Measurements from ENCODE around the gene CLCNKA. TPM values are rescaled to one million over a fixed set of nuclear protein-coding genes. Genes with fewer than 3 reads are reported as not detected.
A peak's percentile ranks its signal among the peaks of the same experiment; 100 is the strongest.
"Not testable (repeated sequence)": the region's sequence is repeated elsewhere in the genome, so short reads cannot be mapped to it uniquely, and the experiment has no call there.

The CLCNKA gene
- total RNA-seq, 1 experiment from 2014 or later: not detected

DNA sequence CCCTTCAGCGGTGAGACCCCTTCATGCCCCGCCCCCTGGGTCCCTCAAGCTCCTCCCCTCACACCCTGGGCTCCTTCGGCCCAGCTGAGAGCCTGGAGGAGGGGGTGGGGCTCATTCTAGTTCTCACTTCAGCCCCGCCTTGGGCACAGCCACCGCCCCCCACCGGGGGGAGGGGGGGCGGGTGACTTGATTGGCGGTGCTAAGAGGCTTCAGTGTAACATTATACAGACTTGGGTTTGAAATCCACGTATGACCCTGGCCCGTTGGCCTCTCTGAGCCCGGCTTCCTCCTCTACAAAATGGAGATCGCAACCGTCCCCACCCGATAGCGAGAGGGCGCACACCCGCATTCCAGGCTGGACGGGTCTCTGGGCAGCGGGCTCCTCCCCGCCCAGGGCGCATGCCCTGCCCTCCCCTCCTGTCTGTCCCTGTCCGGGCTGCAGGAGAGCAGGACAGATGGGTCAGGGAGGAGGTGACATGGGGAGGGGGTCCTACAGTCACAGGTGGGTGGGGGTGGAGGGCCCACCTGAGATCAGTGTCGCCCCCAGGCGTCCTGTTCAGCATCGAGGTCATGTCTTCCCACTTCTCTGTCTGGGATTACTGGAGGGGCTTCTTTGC lies 26.8 kb downstream of the CLCNKA start:
- ATAC-seq (peak; percentile 59), DNase-seq (no peak)
- POLR2A ChIA-PET (ENCODE audit: unreplicated experiment): no interaction called here
- TF ChIP-seq, protein P1, sequence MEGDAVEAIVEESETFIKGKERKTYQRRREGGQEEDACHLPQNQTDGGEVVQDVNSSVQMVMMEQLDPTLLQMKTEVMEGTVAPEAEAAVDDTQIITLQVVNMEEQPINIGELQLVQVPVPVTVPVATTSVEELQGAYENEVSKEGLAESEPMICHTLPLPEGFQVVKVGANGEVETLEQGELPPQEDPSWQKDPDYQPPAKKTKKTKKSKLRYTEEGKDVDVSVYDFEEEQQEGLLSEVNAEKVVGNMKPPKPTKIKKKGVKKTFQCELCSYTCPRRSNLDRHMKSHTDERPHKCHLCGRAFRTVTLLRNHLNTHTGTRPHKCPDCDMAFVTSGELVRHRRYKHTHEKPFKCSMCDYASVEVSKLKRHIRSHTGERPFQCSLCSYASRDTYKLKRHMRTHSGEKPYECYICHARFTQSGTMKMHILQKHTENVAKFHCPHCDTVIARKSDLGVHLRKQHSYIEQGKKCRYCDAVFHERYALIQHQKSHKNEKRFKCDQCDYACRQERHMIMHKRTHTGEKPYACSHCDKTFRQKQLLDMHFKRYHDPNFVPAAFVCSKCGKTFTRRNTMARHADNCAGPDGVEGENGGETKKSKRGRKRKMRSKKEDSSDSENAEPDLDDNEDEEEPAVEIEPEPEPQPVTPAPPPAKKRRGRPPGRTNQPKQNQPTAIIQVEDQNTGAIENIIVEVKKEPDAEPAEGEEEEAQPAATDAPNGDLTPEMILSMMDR (conservative IDR thresholded peaks at IDR 0.05; ENCODE audit: low read depth, low read length): 0 out of 2 replicates have a peak, but pooled peaks have one; percentile 13
- no peak for TF ChIP-seq EZH2 (IDR thresholded peaks at IDR 0.05; ENCODE audit: low read length, unreplicated experiment)
- H3K9ac ChIP-seq (ENCODE audit: low read length): no peak overlapping the region
- no peaks in the 10 kb centered on the region for H3K9me3 ChIP-seq (ENCODE audit: low read length)
- H3F3A ChIP-seq (ENCODE audit: low read length, unreplicated experiment): no peaks in the 10 kb centered on the region
- peak overlapping the region; percentile 47 for H3K4me2 ChIP-seq (ENCODE audit: low read length)
- H4K20me1 ChIP-seq (ENCODE audit: low read length): no peaks in the 10 kb centered on the region
- peak overlapping the region; percentile 31; the same call in 1 of the 2 replicates for H3K4me3 ChIP-seq (ENCODE audit: low read length)
- CTCF ChIA-PET: no interaction called here
- no peaks in the 10 kb centered on the region for H3K79me2 ChIP-seq (ENCODE audit: low read length)
- no peaks in the 10 kb centered on the region for H3K4me1 ChIP-seq (ENCODE audit: insufficient read depth, low read length)
- H3K27ac ChIP-seq (ENCODE audit: low read length): no peak overlapping the region
- H2AFZ ChIP-seq (ENCODE audit: low read length): peak overlapping the region; percentile 38; the same call in 1 of the 2 replicates
- no TSS peak for BruUV-seq (replicated peaks)
- H3K27me3 ChIP-seq (ENCODE audit: low read length): no peaks in the 10 kb centered on the region
- H3K36me3 ChIP-seq (ENCODE audit: low read depth, low read length): no peaks in the 10 kb centered on the region
- intact Hi-C loops (cut with micrococcal nuclease): no loop called here
- H3K9me2 ChIP-seq (replicated peaks; ENCODE audit: low read length): no peaks in the 10 kb centered on the region

DNA sequence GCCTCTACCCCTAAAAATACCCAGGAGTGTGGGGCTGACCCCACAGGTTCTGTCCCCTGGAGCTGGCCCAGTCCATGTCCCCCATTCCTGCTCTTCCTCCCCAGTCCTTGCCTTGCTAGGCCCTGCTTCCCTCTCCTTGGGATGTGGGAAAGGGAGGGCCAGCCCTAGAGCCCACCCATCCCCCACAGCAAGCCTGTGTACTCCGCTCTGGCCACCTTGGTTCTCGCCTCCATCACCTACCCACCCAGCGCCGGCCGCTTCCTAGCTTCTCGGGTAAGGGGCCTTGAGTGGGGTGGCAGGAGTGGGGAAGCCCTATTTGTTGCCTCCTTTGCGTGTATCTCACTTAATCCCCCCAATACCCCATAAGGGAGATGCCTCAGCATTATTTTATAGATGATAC lies 28.5 kb downstream of the CLCNKA start:
- TF ChIP-seq EZH2phosphoT487 (IDR thresholded peaks at IDR 0.05; ENCODE audit: borderline replicate concordance, low read length): no peak
- TF ChIP-seq, protein P1 (conservative IDR thresholded peaks at IDR 0.05; ENCODE audit: low read depth, low read length): no peak
- no peak overlapping the region for H3K27ac ChIP-seq (ENCODE audit: low read length)
- H3K9me3 ChIP-seq (ENCODE audit: low read length): no peaks in the 10 kb centered on the region
- intact Hi-C loops (cut with micrococcal nuclease): no loop called here
- H3K4me2 ChIP-seq (ENCODE audit: low read length): no peak overlapping the region
- no peak overlapping the region for H3K4me3 ChIP-seq (ENCODE audit: low read length)
- H3K27me3 ChIP-seq (ENCODE audit: low read length): no peaks in the 10 kb centered on the region
- no peaks in the 10 kb centered on the region for H3F3A ChIP-seq (ENCODE audit: low read length, unreplicated experiment)
- DNase-seq (no peak), ATAC-seq (no peak)
- H3K9me2 ChIP-seq (replicated peaks; ENCODE audit: low read length): no peaks in the 10 kb centered on the region
- POLR2A ChIA-PET (ENCODE audit: unreplicated experiment): no interaction called here
- no peaks in the 10 kb centered on the region for H4K20me1 ChIP-seq (ENCODE audit: low read length)
- no peak overlapping the region for H3K9ac ChIP-seq (ENCODE audit: low read length)
- no peak overlapping the region for H2AFZ ChIP-seq (ENCODE audit: low read length)
- no TSS peak for BruUV-seq (replicated peaks)
- H3K79me2 ChIP-seq (ENCODE audit: low read length): no peaks in the 10 kb centered on the region
- no peaks in the 10 kb centered on the region for H3K36me3 ChIP-seq (ENCODE audit: low read depth, low read length)
- CTCF ChIA-PET: no interaction called here
- H3K4me1 ChIP-seq (ENCODE audit: insufficient read depth, low read length): no peaks in the 10 kb centered on the region

DNA sequence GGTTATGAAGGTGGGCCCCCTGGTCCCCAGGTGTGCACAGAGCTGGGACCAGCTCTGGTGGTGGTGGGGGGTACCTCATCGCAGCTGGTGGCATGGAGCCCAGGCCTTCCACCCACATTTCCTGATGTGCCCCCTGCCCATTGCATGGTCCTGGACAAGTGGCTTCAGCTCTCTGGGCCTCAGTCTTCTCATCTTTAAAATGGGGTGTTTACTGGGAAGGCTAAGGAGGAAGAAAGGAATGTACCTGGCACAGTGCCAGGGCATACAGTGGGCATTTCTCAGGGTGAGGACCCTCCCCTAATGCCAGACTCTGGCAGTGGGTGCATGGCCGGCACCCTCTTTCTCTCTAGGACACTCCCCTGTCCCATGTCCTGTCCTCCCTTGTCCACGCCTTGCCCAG lies 29.2 kb downstream of the CLCNKA start:
- DNase-seq (no peak), ATAC-seq (no peak)
- POLR2A ChIA-PET (ENCODE audit: unreplicated experiment): no interaction called here
- H3F3A ChIP-seq (ENCODE audit: low read length, unreplicated experiment): no peaks in the 10 kb centered on the region
- H3K79me2 ChIP-seq (ENCODE audit: low read length): no peaks in the 10 kb centered on the region
- TF ChIP-seq EZH2phosphoT487 (IDR thresholded peaks at IDR 0.05; ENCODE audit: borderline replicate concordance, low read length) (no peak), EZH2 (IDR thresholded peaks at IDR 0.05; ENCODE audit: low read length, unreplicated experiment) (no peak)
- TF ChIP-seq, protein P1 (conservative IDR thresholded peaks at IDR 0.05; ENCODE audit: low read depth, low read length): no peak
- no peaks in the 10 kb centered on the region for H3K36me3 ChIP-seq (ENCODE audit: low read depth, low read length)
- no peaks in the 10 kb centered on the region for H3K9me2 ChIP-seq (replicated peaks; ENCODE audit: low read length)
- no peaks in the 10 kb centered on the region for H3K27me3 ChIP-seq (ENCODE audit: low read length)
- CTCF ChIA-PET: no interaction called here
- no peaks in the 10 kb centered on the region for H3K9me3 ChIP-seq (ENCODE audit: low read length)
- no peak overlapping the region for H3K4me2 ChIP-seq (ENCODE audit: low read length)
- no peak overlapping the region for H3K9ac ChIP-seq (ENCODE audit: low read length)
- H3K4me1 ChIP-seq (ENCODE audit: insufficient read depth, low read length): peaks cover 5% of the 10 kb centered on the region
- H3K27ac ChIP-seq (ENCODE audit: low read length): no peak overlapping the region
- H4K20me1 ChIP-seq (ENCODE audit: low read length): no peaks in the 10 kb centered on the region
- no TSS peak for BruUV-seq (replicated peaks)
- no peak overlapping the region for H2AFZ ChIP-seq (ENCODE audit: low read length)
- no peak overlapping the region for H3K4me3 ChIP-seq (ENCODE audit: low read length)
- intact Hi-C loops (cut with micrococcal nuclease): no loop called here

DNA sequence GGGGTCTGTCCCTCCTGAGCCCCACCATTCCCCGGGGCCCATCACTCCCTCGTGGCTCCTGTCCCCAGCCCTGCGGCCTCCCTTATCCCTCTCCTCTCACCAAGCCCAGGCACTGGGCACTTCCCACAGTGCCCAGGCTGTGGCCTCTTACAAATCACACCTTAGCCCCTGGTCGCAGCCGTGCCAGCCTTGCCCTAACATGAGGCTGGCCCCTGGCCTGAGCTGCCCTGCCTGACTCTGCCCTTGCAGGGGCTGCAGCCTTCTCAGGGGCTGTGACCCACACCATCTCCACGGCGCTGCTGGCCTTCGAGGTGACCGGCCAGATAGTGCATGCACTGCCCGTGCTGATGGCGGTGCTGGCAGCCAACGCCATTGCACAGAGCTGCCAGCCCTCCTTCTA lies 30.1 kb downstream of the CLCNKA start:
- H4K20me1 ChIP-seq (ENCODE audit: low read length); H2AFZ ChIP-seq (ENCODE audit: low read length); H3K9ac ChIP-seq (ENCODE audit: low read length); H3K4me1 ChIP-seq (ENCODE audit: insufficient read depth, low read length); H3K9me3 ChIP-seq (ENCODE audit: low read length); H3K27me3 ChIP-seq (ENCODE audit: low read length); H3K9me2 ChIP-seq (replicated peaks; ENCODE audit: low read length); DNase-seq; H3K79me2 ChIP-seq (ENCODE audit: low read length); BruUV-seq (replicated peaks); POLR2A ChIA-PET (ENCODE audit: unreplicated experiment); intact Hi-C loops (cut with micrococcal nuclease); H3K36me3 ChIP-seq (ENCODE audit: low read depth, low read length); ATAC-seq; H3K27ac ChIP-seq (ENCODE audit: low read length); H3K4me3 ChIP-seq (ENCODE audit: low read length); H3F3A ChIP-seq (ENCODE audit: low read length, unreplicated experiment); CTCF ChIA-PET; H3K4me2 ChIP-seq (ENCODE audit: low read length): not testable (repeated sequence)

All from PC-3 (cell line).